HepG2 (cell line): ENCODE results near the gene WDR37. TPM values are rescaled to one million over a fixed set of nuclear protein-coding genes. Genes with fewer than 3 reads are reported as not detected.

Experiments
- ATAC-seq: fragments of 200-7000 bp; cut with Tn5 transposase; 3 replicates; pipeline ENCODE4 v1.9.1; 2020; ENCODE audit warnings: mild to moderate bottlenecking, moderate library complexity
- BruUV-seq: library from RNA; stranded (reverse); fragments of 400-500 nt; replicated peaks from 2 replicates; lab custom pipeline; 2021; lab: Mats Ljungman, UMichigan
- CTCF ChIA-PET: fragments of 300-600 bp; formaldehyde crosslinking; extraction: SDS; loops from one replicate; lab custom pipeline; 2021; ENCODE audit warnings: low total read pairs, inconsistent platforms, low intra/inter-chr PET ratio; lab: Yijun Ruan, JAX
- POLR2A ChIA-PET: fragments of 350-600 bp; sonication (Branson Sonifier 250); formaldehyde crosslinking; loops from one replicate; lab custom pipeline; 2020; ENCODE audit warnings: antibody characterized with exemption, inconsistent platforms; lab: Yijun Ruan, JAX
- DNase-seq: peaks from one replicate; pipeline ENCODE4 v3.0.0-alpha.2; 2015; ENCODE audit warnings: low spot score
- FAIRE-seq: peaks from 3 replicates; lab custom pipeline; 2011; peaks lifted over from hg19 to GRCh38; lab: Jason Lieb, UNC
- H2AFZ ChIP-seq: one replicate; pipeline ENCODE4 v1.6.1; 2011; ENCODE audit warnings: low read length, inconsistent platforms
- H3K27ac ChIP-seq: fragments of 300-600 bp; 3 replicates; pipeline ENCODE4 v1.8.0; 2011; ENCODE audit warnings: mixed run types, mild to moderate bottlenecking, mixed read lengths, low read length, inconsistent platforms; ENCODE audit not compliant: insufficient read depth; ENCODE audit errors: extremely low read length
- H3K27me3 ChIP-seq, 2 experiments: fragments of 200-600 bp in 1 of 2; 2 replicates in 1 of 2; 3 replicates in 1 of 2; pipeline versions ENCODE4 v1.6.0 to v1.8.0; 2011; ENCODE audit warnings: low read length in 2 of 2, mild to moderate bottlenecking in 2 of 2, moderate library complexity in 2 of 2, inconsistent platforms in 1 of 2; ENCODE audit not compliant: insufficient read depth in 2 of 2, control insufficient read depth in 1 of 2
- H3K36me3 ChIP-seq, 2 experiments: fragments of 200-600 bp in 1 of 2; replicated peaks in 1 of 2; 2 replicates in 1 of 2; 3 replicates in 1 of 2; pipeline versions ENCODE4 v1.5.1 to v1.8.0; 2011; ENCODE audit warnings: low read length in 2 of 2, inconsistent platforms in 1 of 2; ENCODE audit not compliant: insufficient read depth in 2 of 2, control insufficient read depth in 1 of 2
- H3K4me1 ChIP-seq: 2 replicates; pipeline ENCODE4 v1.5.1; 2012; ENCODE audit warnings: low read length, inconsistent platforms; ENCODE audit not compliant: insufficient read depth
- H3K4me2 ChIP-seq: 2 replicates; pipeline ENCODE4 v1.6.0; 2011; ENCODE audit warnings: low read depth, low read length, inconsistent platforms
- H3K4me3 ChIP-seq, 3 experiments: fragments of 200-600 bp in 1 of 3; sonication (generic), shearing (Covaris generic) in 1 of 3; replicated peaks in 1 of 3; 2 replicates each; pipeline ENCODE4 v1.5.1; 2011 to 2016; ENCODE audit warnings: low read length in 3 of 3, inconsistent platforms in 2 of 3, low read depth in 2 of 3, mild to moderate bottlenecking in 2 of 3, control low read depth in 1 of 3, mixed read lengths in 1 of 3; ENCODE audit not compliant: insufficient read depth in 1 of 3
- H3K79me2 ChIP-seq: one replicate; pipeline ENCODE4 v1.6.1; 2011; ENCODE audit warnings: low read length, inconsistent platforms; ENCODE audit not compliant: insufficient read depth
- H3K9ac ChIP-seq: 2 replicates; pipeline ENCODE4 v1.6.0; 2011; ENCODE audit warnings: mild to moderate bottlenecking, low read depth, low read length, inconsistent platforms; ENCODE audit not compliant: insufficient read depth
- H3K9me3 ChIP-seq: 2 replicates; pipeline ENCODE4 v1.5.1; 2012; ENCODE audit warnings: mild to moderate bottlenecking, low read length
- H4K20me1 ChIP-seq: 2 replicates; pipeline ENCODE4 v1.6.0; 2011; ENCODE audit warnings: inconsistent platforms, mild to moderate bottlenecking, low read length, moderate library complexity; ENCODE audit not compliant: insufficient read depth
- PRPF4 ChIP-seq: fragments of 200-400 bp; formaldehyde crosslinking; IDR thresholded peaks from 2 replicates; pipeline ENCODE4 v1.6.1; 2016; ENCODE audit warnings: low read length, low read depth; ENCODE audit not compliant: poor library complexity, severe bottlenecking
- RELA ChIP-seq: sonication (generic); formaldehyde crosslinking; IDR thresholded peaks from 2 replicates; pipeline ENCODE4 v1.4.0; 2020; ENCODE audit warnings: missing genetic modification reagents
- RFX1 ChIP-seq: fragments of 450-650 bp; IDR thresholded peaks from 2 replicates; pipeline ENCODE4 v1.6.1; 2017
- SYNCRIP ChIP-seq: fragments of 200-400 bp; formaldehyde crosslinking; IDR thresholded peaks from 2 replicates; pipeline ENCODE4 v1.6.1; 2018; ENCODE audit warnings: mild to moderate bottlenecking, low read depth, low read length; ENCODE audit not compliant: insufficient read depth
- TRIM22 ChIP-seq: fragments of 450-650 bp; IDR thresholded peaks from 2 replicates; pipeline ENCODE4 v1.6.1; 2017
- ZNF232 ChIP-seq: sonication (generic); formaldehyde crosslinking; IDR thresholded peaks from 2 replicates; pipeline ENCODE4 v1.4.0; 2020; ENCODE audit warnings: missing genetic modification reagents, borderline replicate concordance
- ZNF530 ChIP-seq: sonication (generic); formaldehyde crosslinking; IDR thresholded peaks from 2 replicates; pipeline ENCODE4 v1.5.0; 2020; ENCODE audit warnings: low read depth, mild to moderate bottlenecking, missing genetic modification reagents
- ZNF776 ChIP-seq: sonication (generic); formaldehyde crosslinking; IDR thresholded peaks from 2 replicates; pipeline ENCODE4 v1.4.0; 2020; ENCODE audit warnings: mild to moderate bottlenecking, missing genetic modification reagents
- WGBS: methylation state at CpG from one replicate; pipeline ENCODE4 v1.1.6; 2017; ENCODE audit warnings: low lambda C conversion rate; 5-methylcytosine and 5-hydroxymethylcytosine counted together
- in situ Hi-C: cut with HindIII; loops from 2 replicates; pipeline ENCODE4 v1.10.0; 2017; ENCODE audit warnings: low pct_unique_long_range_greater_than_20kb; ENCODE audit not compliant: extremely low pct_ligation_motif_present
- intact Hi-C: fragments of 100-400 bp; cut with micrococcal nuclease; formaldehyde crosslinking; loops from one replicate; pipeline ENCODE4 v1.10.0; 2022; ENCODE audit not compliant: unreplicated experiment
- polyA plus RNA-seq, 8 experiments: library from polyadenylated mRNA; depleted of rRNA in 3 of 8; stranded (reverse) in 7 of 8; unstranded in 1 of 8; fragments of >200 nt; fragmentation: Illumina TruSeq in 4 of 8; extraction: Trizol in 4 of 8; gene quantifications; 2 replicates each; pipeline versions ENCODE4 v1.2.1 to v1.2.3, GENCODE V29; 2011 to 2016; ENCODE audit warnings: low read depth in 4 of 8, missing spikeins in 1 of 8, mixed read lengths in 1 of 8; ENCODE audit not compliant: insufficient read depth in 1 of 8
- total RNA-seq, 5 experiments: library from RNA; depleted of rRNA; stranded (reverse); fragments of >200 nt; fragmentation: Illumina TruSeq; extraction: Trizol; gene quantifications; 2 replicates each; pipeline ENCODE4 v1.2.3, GENCODE V29; 2016; ENCODE audit warnings: low read depth in 1 of 5

WDR37 gene
- total and polyA plus RNA-seq, 2 of the 13 experiments (the other 11 are each of a cell fraction or from before 2014, with no cell fraction given) = 5.9 to 7.5 TPM

- TF ChIP-seq ZNF776 (CRISPR knock-in tag) = no peak
- no peak for TF ChIP-seq ZNF530 (CRISPR knock-in tag)
- TF ChIP-seq RFX1 = no peak
- TF ChIP-seq, all 625 proteins: peak for 0
Measured at GRCh38 chr10:1141261-1141660, 85.1 kb downstream of the WDR37 start (continued).

- no TSS peak for BruUV-seq
- in situ Hi-C loops = no loop called here
Measured at GRCh38 chr10:1141701-1142100, 85.5 kb downstream of the WDR37 start.

More at GRCh38 chr10:1141701-1142100, 85.5 kb downstream of the WDR37 start:
- no peaks in the 10 kb centered on the region for H3K4me1 ChIP-seq
- DNase-seq = no peak
- 0% methylated on average over 1 of the region's 11 CpGs for WGBS
- no peak overlapping the region for H3K9ac ChIP-seq
- intact Hi-C loops = no loop called here
- TF ChIP-seq TRIM22 (no peak), ZNF232 (CRISPR knock-in tag) (no peak), RELA (CRISPR knock-in tag) (no peak), PRPF4 (no peak), SYNCRIP (no peak)
- no peak overlapping the region for H3K4me2 ChIP-seq
- H4K20me1 ChIP-seq = no peaks in the 10 kb centered on the region
- no peaks in the 10 kb centered on the region for H3K36me3 ChIP-seq
- H3K27ac ChIP-seq = no peak overlapping the region
- no peak for FAIRE-seq
- ATAC-seq = no peak; the same call in 2 of the 3 replicates
- peaks cover 16% of the 10 kb centered on the region for H3K9me3 ChIP-seq
- CTCF ChIA-PET = no interaction called here
- peaks cover 0 to 11% of the 10 kb centered on the region in 2 experiments; a peak in 3 of 5 replicates for H3K27me3 ChIP-seq
- POLR2A ChIA-PET = no interaction called here
- H3K79me2 ChIP-seq = no peaks in the 10 kb centered on the region
- H3K4me3 ChIP-seq = no peak overlapping the region
- no peak overlapping the region for H2AFZ ChIP-seq
